SH-SY5Y (cell line): ENCODE data around the gene UBQLNL.

Experiments used
- GATA2 ChIP-seq: IDR thresholded peaks from 2 replicates; pipeline ENCODE4 v1.6.1; 2011; ENCODE audit warnings: mild to moderate bottlenecking, low read depth, low read length
- GATA3 ChIP-seq: IDR thresholded peaks from 2 replicates; pipeline ENCODE4 v1.6.1; 2011; ENCODE audit warnings: low read depth, mild to moderate bottlenecking, low read length, moderate library complexity

The UBQLNL gene

DNA sequence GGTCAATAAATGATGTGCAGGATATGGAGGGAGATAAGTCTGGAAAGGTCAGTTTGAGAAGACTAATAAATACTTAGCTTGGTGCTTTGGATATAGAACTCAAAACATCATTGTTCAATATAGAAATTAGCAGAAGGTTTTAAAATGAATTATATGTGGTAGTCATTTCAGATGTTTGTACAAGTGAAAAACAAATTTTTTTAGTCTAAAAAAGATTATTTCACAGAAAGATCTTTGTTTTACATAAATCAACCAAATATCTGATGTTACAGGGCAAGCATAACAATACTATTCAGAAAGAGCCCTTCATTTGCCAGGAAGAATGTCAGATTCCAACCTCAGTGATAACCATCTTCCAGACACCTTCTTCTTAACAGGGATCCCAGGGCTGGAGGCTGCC, 28.1 kb downstream of the UBQLNL start, which contains the start of gene OR52D1:
TSS of gene OR52D1 (plus strand) at position 301 of the 400 bp plus-strand sequence. CDS start at position 323, 22 bp downstream.
- TF ChIP-seq GATA2 (no peak), GATA3 (no peak)

DNA sequence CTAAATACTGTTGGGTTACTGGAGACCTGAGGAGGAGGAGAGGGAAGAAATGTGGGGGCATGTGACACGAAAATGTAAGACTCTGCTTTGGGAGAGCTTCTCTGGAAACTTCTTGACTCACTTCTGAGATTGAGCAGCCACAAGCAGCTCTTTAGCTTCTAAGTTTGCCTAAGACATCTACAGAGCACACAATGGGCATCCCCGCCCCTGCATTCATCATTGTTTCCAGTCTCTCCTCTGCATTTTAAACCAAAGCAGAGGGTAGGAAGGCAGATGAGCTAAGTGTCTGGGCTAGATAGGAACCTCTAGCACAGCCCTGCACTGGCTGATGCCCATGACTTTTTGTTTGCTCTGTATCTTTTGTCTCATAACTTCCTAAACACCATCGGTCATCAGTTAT, 30.1 kb downstream of the UBQLNL start:
- TF ChIP-seq GATA2 (no peak), GATA3 (no peak)

GRCh38 chr11:5486003-5486402, 30.5 kb downstream of the UBQLNL start:
- TF ChIP-seq GATA2 (no peak), GATA3 (no peak)

DNA sequence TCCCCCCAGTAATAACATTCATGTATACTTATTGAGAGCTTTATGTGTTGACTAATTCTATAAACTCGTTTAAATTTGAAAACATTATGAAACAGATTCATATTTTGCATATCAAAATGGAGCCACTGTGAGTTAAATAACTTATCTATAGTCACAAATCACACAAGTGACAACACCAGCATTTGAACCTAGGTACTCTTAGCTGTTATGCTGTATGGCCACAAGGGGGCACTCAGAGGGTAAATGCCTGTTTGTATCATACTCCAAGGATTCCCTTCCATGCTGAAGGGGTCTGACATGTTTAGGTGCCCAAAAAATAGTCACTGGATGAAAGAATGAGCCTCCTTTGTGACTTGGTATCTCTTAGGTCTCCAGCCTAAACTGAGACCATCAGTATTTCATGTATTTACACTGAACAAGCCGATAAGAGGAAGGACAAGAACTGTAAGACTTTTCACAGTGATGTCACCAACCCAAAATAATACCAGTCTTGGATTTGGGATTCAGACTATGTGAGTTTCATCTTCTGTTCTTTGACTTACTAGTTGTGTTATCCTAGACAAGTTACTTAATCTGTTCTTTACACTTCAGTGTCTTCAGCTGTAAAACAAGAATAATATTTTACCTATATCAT, 40.2 kb downstream of the UBQLNL start:
- TF ChIP-seq GATA2 (no peak), GATA3 (no peak)

DNA sequence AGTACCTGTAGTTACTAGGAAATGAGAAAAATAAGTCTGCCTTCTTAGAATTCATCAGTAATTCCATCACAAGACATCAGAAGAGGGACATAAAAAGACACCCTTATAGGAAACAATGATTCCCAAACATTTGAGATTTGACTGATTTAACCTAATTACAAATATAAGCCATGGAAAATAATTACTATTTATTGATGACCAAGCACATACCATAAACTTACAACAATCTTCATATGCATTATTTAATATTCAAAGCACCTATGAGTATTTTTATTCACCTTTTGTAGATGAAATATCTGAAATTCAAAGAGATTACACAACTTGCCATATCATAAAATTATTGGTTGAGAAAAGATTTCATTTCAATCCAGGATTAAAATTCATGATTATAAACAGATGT, 42.6 kb downstream of the UBQLNL start:
- no peak for TF ChIP-seq GATA2
- TF ChIP-seq GATA3 = no peak

- no peak for TF ChIP-seq GATA2
These were observed 49.0 kb downstream of the UBQLNL start for GRCh38 chr11:5467527-5467926.
